Neural progenitor cell (in vitro differentiated cells): ENCODE results near the gene ADH5.

Experiments used
- CTCF ChIP-seq: fragments of 200-600 bp; sonication (generic); IDR thresholded peaks from 2 replicates; pipeline ENCODE4 v1.5.1; 2017; ENCODE audit warnings: antibody characterized with exemption, mild to moderate bottlenecking
- EZH2 ChIP-seq: fragments of 200-600 bp; sonication (generic); IDR thresholded peaks from 2 replicates; pipeline ENCODE4 v1.6.1; 2017; ENCODE audit warnings: antibody characterized with exemption, mild to moderate bottlenecking, moderate library complexity
- EZH2phosphoT487 ChIP-seq: fragments of 200-600 bp; sonication (generic); IDR thresholded peaks from 2 replicates; pipeline ENCODE4 v1.6.1; 2017; ENCODE audit warnings: antibody characterized with exemption

- TF ChIP-seq CTCF (no peak), EZH2phosphoT487 (no peak), EZH2 (no peak)
Measured at GRCh38 chr4:99121008-99121407, 32.4 kb upstream of the ADH5 start.
